Testis (tissue), 3 donors: ENCODE measurements around the gene HOXA6. TPM values are rescaled to one million over a fixed set of nuclear protein-coding genes. Genes with fewer than 3 reads are reported as not detected.

Experiments
- DNase-seq: peaks from one replicate; pipeline ENCODE4 v3.0.0-alpha.2; 2019
- H3K27ac ChIP-seq, 2 donors: fragments of 200-600 bp; sonication (generic); one replicate each; pipeline ENCODE4 v1.5.1; 2019
- H3K27me3 ChIP-seq: fragments of 200-600 bp; sonication (generic); one replicate; pipeline ENCODE4 v1.5.1; 2019
- H3K36me3 ChIP-seq: fragments of 200-600 bp; sonication (generic); one replicate; pipeline ENCODE4 v1.5.1; 2017; ENCODE audit warnings: low read depth; ENCODE audit errors: missing control alignments
- H3K4me1 ChIP-seq: fragments of 200-600 bp; sonication (generic); one replicate; pipeline ENCODE4 v1.5.1; 2019
- H3K4me3 ChIP-seq, 2 donors: fragments of 200-600 bp; sonication (generic); one replicate each; pipeline ENCODE4 v1.5.1; 2017 to 2019
- H3K9me3 ChIP-seq: fragments of 200-600 bp; sonication (generic); one replicate; pipeline ENCODE4 v1.5.1; 2017
- POLR2A ChIP-seq: fragments of 450-650 bp; IDR thresholded peaks from one replicate; pipeline ENCODE4 v1.6.1; 2017; ENCODE audit warnings: antibody characterized with exemption, mild to moderate bottlenecking, moderate library complexity
- WGBS, 2 donors: methylation state at CpG; one replicate each; pipeline ENCODE4 v1.1.5; 2018; 5-methylcytosine and 5-hydroxymethylcytosine counted together
- intact Hi-C: fragments of 100-400 bp; cut with DNase I; formaldehyde crosslinking; loops from one replicate; pipeline ENCODE4 v1.15.1; 2023; ENCODE audit warnings: low total_unique reads
- polyA plus RNA-seq: library from polyadenylated mRNA; stranded (reverse); fragments of 350-450 nt; fragmentation: Illumina TruSeq; extraction: RNeasy Lipid Tissue Mini Kit (QIAGEN cat#74804); gene quantifications from one replicate; pipeline ENCODE4 v1.2.3, GENCODE V29; 2014; ENCODE audit warnings: low read depth, low replicate concordance; ENCODE audit not compliant: insufficient read depth
- total RNA-seq, 2 donors: library from RNA; depleted of rRNA; stranded (reverse); fragments of >200 nt; gene quantifications; one replicate each; pipeline ENCODE4 v1.2.3, GENCODE V29; 2016
- TF ChIP-seq, protein P1 (sequence below), 3 experiments: fragments of 450-650 bp in 2 of 3; fragments of 200-600 bp in 1 of 3; sonication (generic) in 1 of 3; IDR thresholded peaks; one replicate each; pipeline ENCODE4 v1.5.1; 2016 to 2019; ENCODE audit warnings: antibody characterized with exemption in 3 of 3, mild to moderate bottlenecking in 2 of 3, moderate library complexity in 1 of 3

Gene HOXA6
- total and polyA plus RNA-seq, 3 donors from 2014 or later, result 0.37 TPM; not detected in 2

DNA sequence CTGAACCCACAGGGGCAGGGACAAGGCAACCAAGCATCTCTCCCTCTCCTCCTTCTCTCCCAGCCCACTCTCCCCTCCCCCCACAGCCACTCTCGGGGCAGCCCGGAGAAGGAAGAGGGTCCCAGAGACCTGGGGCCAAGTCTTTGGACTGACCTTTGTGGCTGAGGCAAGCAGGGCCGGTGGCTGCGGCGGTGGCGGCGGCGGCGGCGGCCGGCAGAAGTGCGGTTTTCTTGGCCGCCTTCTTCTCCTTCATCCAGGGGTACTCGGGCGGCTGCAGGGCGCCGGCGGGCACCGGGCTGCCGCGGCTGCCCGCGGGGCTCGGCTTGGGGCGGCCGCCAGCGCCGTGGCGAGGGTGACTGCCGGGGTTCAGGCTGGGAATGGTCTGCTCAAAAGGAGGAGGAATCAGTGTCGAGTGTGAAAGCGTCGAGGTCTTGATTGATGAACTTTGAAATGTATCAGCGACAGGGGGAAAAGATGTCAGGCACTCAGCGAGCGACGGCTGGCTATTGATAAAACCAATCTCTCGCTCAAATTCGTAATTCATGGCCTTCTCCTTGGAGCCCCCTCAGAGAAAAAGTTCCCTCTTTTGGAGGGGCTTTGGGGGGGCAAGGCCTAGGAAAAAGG, 45.5 kb downstream of the HOXA6 start:
- no peaks in the 10 kb centered on the region for H3K4me1 ChIP-seq
- DNase-seq, result no peak
- TF ChIP-seq, protein P1, sequence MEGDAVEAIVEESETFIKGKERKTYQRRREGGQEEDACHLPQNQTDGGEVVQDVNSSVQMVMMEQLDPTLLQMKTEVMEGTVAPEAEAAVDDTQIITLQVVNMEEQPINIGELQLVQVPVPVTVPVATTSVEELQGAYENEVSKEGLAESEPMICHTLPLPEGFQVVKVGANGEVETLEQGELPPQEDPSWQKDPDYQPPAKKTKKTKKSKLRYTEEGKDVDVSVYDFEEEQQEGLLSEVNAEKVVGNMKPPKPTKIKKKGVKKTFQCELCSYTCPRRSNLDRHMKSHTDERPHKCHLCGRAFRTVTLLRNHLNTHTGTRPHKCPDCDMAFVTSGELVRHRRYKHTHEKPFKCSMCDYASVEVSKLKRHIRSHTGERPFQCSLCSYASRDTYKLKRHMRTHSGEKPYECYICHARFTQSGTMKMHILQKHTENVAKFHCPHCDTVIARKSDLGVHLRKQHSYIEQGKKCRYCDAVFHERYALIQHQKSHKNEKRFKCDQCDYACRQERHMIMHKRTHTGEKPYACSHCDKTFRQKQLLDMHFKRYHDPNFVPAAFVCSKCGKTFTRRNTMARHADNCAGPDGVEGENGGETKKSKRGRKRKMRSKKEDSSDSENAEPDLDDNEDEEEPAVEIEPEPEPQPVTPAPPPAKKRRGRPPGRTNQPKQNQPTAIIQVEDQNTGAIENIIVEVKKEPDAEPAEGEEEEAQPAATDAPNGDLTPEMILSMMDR (IDR thresholded peaks at IDR 0.05), result no peak
- no peak for TF ChIP-seq POLR2A
- no peak overlapping the region for H3K27ac ChIP-seq
- no peak overlapping the region for H3K4me3 ChIP-seq
- no peaks in the 10 kb centered on the region for H3K36me3 ChIP-seq
- intact Hi-C loops, result no loop called here
- no peaks in the 10 kb centered on the region for H3K27me3 ChIP-seq
- H3K9me3 ChIP-seq, result no peaks in the 10 kb centered on the region
- WGBS, 2 donors, result 5% methylated on average over 19 to 36 of the region's 39 CpGs

DNA sequence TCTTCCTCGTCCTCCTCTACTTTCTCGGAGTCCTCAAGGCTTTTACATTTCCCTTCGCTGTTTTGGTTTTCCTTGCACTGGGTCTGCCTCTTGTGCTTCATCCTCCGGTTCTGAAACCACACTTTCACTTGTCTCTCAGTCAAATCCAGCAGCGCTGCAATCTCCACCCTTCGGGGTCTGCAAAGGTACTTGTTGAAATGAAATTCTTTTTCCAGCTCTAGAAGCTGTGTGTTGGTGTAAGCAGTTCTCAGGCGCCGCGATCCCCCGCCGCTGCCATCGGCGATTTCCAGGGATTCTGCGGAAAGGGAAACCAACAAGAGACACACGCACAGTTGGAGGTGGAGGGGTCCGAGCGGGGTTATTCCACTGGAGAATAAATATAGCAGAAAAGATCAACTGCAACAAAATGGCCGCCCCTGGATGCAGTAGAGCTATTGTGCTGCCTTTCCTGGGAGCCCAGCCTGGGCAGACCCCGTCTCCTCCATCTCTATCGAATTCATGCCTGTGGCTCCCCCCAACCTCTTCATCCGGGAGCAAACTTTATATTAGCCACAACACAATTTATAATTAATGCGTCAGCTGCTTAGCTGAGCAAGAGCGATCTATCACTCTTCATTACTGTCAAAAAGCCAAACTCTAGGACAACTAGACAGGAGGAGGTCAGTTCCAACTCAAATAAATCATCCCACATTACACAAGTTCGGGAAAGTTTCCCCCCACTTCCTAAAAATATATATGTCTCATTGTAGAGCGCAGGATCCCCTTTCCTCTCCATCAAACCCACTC, 46.2 kb downstream of the HOXA6 start:
- Histone ChIP-seq H3K9me3 (no peaks in the 10 kb centered on the region), H3K4me1 (no peaks in the 10 kb centered on the region), H3K4me3 (no peak overlapping the region), H3K27ac (no peak overlapping the region), H3K27me3 (no peaks in the 10 kb centered on the region), H3K36me3 (no peaks in the 10 kb centered on the region)
- 17 to 19% methylated on average over 25 of the region's 25 CpGs for WGBS, 2 donors
- no peak for DNase-seq
- intact Hi-C loops, result no loop called here
- no peak for TF ChIP-seq POLR2A
- TF ChIP-seq, protein P1 (IDR thresholded peaks at IDR 0.05), result no peak

DNA sequence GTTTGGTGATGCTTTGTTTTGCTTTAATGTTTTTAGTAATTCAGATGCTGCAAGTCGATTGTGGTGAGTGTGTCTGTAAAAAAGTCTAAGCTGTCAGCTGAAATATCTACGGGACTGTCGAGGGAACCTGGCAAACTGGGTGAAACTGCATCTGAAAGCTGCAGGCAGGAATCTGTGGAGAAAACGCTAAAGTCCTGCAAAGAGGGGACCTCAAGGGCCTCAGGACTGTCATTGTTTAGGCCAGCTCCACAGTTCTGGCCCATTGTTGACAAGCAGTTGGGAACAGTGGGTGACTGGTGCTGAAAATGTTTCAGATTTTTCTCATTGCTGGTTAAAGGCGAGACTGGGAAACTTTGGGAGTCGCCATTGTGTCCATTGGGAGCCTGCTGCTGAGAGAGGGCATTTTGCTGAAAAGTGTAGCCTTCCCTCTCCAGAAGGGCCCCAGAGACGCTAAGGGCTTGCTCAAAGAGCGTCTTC, 46.8 kb downstream of the HOXA6 start:
- Histone ChIP-seq H3K4me1 (no peaks in the 10 kb centered on the region), H3K9me3 (no peaks in the 10 kb centered on the region), H3K4me3 (no peak overlapping the region), H3K36me3 (no peaks in the 10 kb centered on the region), H3K27ac (no peak overlapping the region), H3K27me3 (no peaks in the 10 kb centered on the region)
- no peak for DNase-seq
- intact Hi-C loops, result no loop called here
- 47 to 58% methylated on average over 8 of the region's 8 CpGs for WGBS, 2 donors
- TF ChIP-seq, protein P1 (IDR thresholded peaks at IDR 0.05), result no peak
- TF ChIP-seq POLR2A, result no peak

DNA sequence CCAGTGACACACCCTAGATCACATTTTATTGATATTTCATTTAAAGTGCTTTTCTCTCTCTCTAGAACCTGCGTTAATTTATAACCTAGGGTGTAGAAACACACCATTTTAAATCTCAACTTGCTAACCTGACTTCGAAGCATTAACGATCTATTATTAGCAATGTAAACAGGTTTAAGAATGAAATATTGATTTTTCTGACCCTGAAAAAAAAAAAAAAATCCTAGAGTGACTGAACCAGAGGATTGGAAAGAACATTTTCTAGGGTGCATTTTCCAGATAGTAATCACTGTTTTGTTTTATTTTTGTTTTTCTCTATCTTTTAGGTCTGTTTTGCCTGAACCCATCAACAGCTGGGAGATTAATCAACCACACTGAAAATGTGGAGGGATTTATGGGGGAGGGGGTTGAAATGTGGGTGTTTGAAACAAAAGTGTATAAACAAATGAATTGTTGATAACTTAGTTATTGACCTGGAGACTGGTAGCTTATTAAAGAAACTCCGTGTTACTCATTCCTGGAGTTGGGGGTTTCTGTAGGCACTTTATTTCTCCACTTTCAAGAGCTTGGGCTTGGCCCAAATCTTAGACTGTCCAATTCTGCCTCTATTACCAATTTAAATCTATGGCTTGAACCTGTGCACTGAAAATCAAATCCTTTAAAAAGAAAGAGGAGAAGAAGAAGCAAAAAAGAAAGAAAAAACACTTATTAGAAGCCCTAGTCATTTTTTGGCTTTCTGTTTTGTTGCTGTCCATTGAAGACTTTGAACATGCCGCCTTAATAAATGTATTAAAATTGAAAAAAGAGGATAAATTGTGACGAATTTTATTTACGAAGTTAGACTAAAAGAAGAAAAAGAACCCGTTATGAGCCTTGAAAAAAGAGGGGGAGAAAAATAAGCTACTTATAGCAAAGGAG, 47.9 kb downstream of the HOXA6 start:
- no peaks in the 10 kb centered on the region for H3K36me3 ChIP-seq

More for the DNA sequence above, 47.9 kb downstream of the HOXA6 start:
- Histone ChIP-seq H3K4me3 (no peak overlapping the region), H3K4me1 (no peaks in the 10 kb centered on the region), H3K27ac (no peak overlapping the region), H3K27me3 (no peaks in the 10 kb centered on the region), H3K9me3 (no peaks in the 10 kb centered on the region)
- TF ChIP-seq POLR2A, result no peak
- TF ChIP-seq, protein P1 (IDR thresholded peaks at IDR 0.05), result no peak
- WGBS, 2 donors, result 56 to 65% methylated on average over 8 of the region's 8 CpGs
- intact Hi-C loops, result no loop called here
- no peak for DNase-seq
